SU-DHL-6 (cell line): ENCODE measurements around the gene TM4SF1.

Source experiments
- H2AFZ ChIP-seq: fragments of 200-600 bp; sonication (generic); 2 replicates; pipeline ENCODE4 v1.6.1; 2014; ENCODE audit warnings: low read depth, mild to moderate bottlenecking, moderate library complexity, mixed read lengths, antibody characterized with exemption, low read length; ENCODE audit not compliant: severe bottlenecking
- H3F3A ChIP-seq: fragments of 200-600 bp; shearing (Covaris generic); 2 replicates; pipeline ENCODE4 v1.6.0; 2016; ENCODE audit warnings: antibody characterized with exemption, mild to moderate bottlenecking; ENCODE audit not compliant: insufficient read depth
- H3K27ac ChIP-seq: fragments of 200-600 bp; sonication (generic); 2 replicates; pipeline ENCODE4 v1.5.1; 2016; ENCODE audit warnings: low read depth, mild to moderate bottlenecking, low read length, moderate library complexity, mixed read lengths
- H3K27me3 ChIP-seq: fragments of 200-600 bp; sonication (generic), shearing (Covaris generic); 2 replicates; pipeline ENCODE4 v1.6.0; 2014; ENCODE audit warnings: mild to moderate bottlenecking, low read length
- H3K36me3 ChIP-seq: fragments of 200-600 bp; sonication (generic); 2 replicates; pipeline ENCODE4 v1.6.1; 2014; ENCODE audit warnings: mild to moderate bottlenecking, low read length, mixed read lengths
- H3K4me2 ChIP-seq: fragments of 300-600, 200-600 bp; shearing (Covaris generic), sonication (generic); 2 replicates; pipeline ENCODE4 v1.6.0; 2014; ENCODE audit warnings: low read length, low read depth, mild to moderate bottlenecking; ENCODE audit not compliant: poor library complexity, severe bottlenecking
- H3K4me3 ChIP-seq: fragments of 200-600 bp; sonication (generic); 2 replicates; pipeline ENCODE4 v1.5.1; 2014; ENCODE audit warnings: antibody characterized with exemption, low read length, mild to moderate bottlenecking, mixed read lengths; ENCODE audit not compliant: insufficient read depth, poor library complexity, severe bottlenecking
- H3K79me2 ChIP-seq: fragments of 200-600 bp; sonication (generic); 2 replicates; pipeline ENCODE4 v1.6.1; 2014; ENCODE audit warnings: mild to moderate bottlenecking, low read length, moderate library complexity; ENCODE audit not compliant: insufficient read depth
- H3K9ac ChIP-seq: fragments of 200-600 bp; sonication (generic); 2 replicates; pipeline ENCODE4 v1.7.0; 2014; ENCODE audit warnings: mild to moderate bottlenecking, low read length
- H3K9me2 ChIP-seq: fragments of 200-600 bp; sonication (generic); replicated peaks from 2 replicates; pipeline ENCODE4 v1.6.1; 2014; ENCODE audit warnings: low read length; ENCODE audit not compliant: insufficient read depth
- H3K9me3 ChIP-seq: fragments of 200-600 bp; sonication (generic); 2 replicates; pipeline ENCODE4 v1.6.1; 2014; ENCODE audit warnings: low read length, mixed read lengths; ENCODE audit not compliant: insufficient read depth
- H4K20me1 ChIP-seq: fragments of 200-600 bp; sonication (generic); 2 replicates; pipeline ENCODE4 v1.6.1; 2014; ENCODE audit warnings: low read depth, mild to moderate bottlenecking, antibody characterized with exemption, low read length, moderate library complexity, mixed read lengths
- CTCF ChIP-seq: fragments of 200-600 bp; sonication (generic); IDR thresholded peaks from one replicate; pipeline ENCODE4 v1.5.1; 2017; ENCODE audit warnings: antibody characterized with exemption, mild to moderate bottlenecking, low read length, moderate library complexity; ENCODE audit not compliant: insufficient read depth, poor library complexity, severe bottlenecking
- EZH2phosphoT487 ChIP-seq: fragments of 200-600 bp; sonication (generic), shearing (Covaris generic); conservative IDR thresholded peaks from 2 replicates; pipeline ENCODE4 v1.6.1; 2018; ENCODE audit warnings: mild to moderate bottlenecking, antibody characterized with exemption, low read length, moderate library complexity, mixed read lengths

The TM4SF1 gene

GRCh38 chr3:149396476-149396875 lies 19.0 kb upstream of the TM4SF1 start:
- Histone ChIP-seq H3K27me3 (no peaks in the 10 kb centered on the region), H3K4me2 (no peak overlapping the region), H3K79me2 (no peaks in the 10 kb centered on the region), H3F3A (no peaks in the 10 kb centered on the region), H3K9me2 (no peaks in the 10 kb centered on the region), H3K36me3 (no peaks in the 10 kb centered on the region), H3K9ac (no peak overlapping the region), H3K4me3 (no peak overlapping the region), H3K9me3 (no peaks in the 10 kb centered on the region), H3K27ac (no peak overlapping the region), H4K20me1 (no peaks in the 10 kb centered on the region), H2AFZ (no peak overlapping the region)
- TF ChIP-seq CTCF (no peak), EZH2phosphoT487 (no peak)

- Histone ChIP-seq H4K20me1 (no peaks in the 10 kb centered on the region), H2AFZ (no peak overlapping the region), H3K9ac (no peak overlapping the region), H3K27ac (no peak overlapping the region), H3K9me2 (no peaks in the 10 kb centered on the region), H3K4me2 (no peak overlapping the region), H3K36me3 (no peaks in the 10 kb centered on the region), H3K27me3 (no peaks in the 10 kb centered on the region), H3F3A (no peaks in the 10 kb centered on the region), H3K4me3 (no peak overlapping the region), H3K79me2 (no peaks in the 10 kb centered on the region), H3K9me3 (no peaks in the 10 kb centered on the region)
- no peak for TF ChIP-seq EZH2phosphoT487
- TF ChIP-seq CTCF, result no peak
These were observed 17.9 kb upstream of the TM4SF1 start for GRCh38 chr3:149395107-149396089.

GRCh38 chr3:149393345-149394160 lies 16.1 kb upstream of the TM4SF1 start:
- H3K4me3 ChIP-seq, result no peak overlapping the region
- no peaks in the 10 kb centered on the region for H4K20me1 ChIP-seq
- H3K27ac ChIP-seq, result no peak overlapping the region
- H3K9me2 ChIP-seq, result no peaks in the 10 kb centered on the region
- TF ChIP-seq CTCF, result peak; percentile 59
- no peak for TF ChIP-seq EZH2phosphoT487
- H3K9me3 ChIP-seq, result no peaks in the 10 kb centered on the region
- no peak overlapping the region for H3K9ac ChIP-seq
- H3K79me2 ChIP-seq, result no peaks in the 10 kb centered on the region
- no peak overlapping the region for H3K4me2 ChIP-seq
- no peaks in the 10 kb centered on the region for H3K36me3 ChIP-seq
- no peaks in the 10 kb centered on the region for H3F3A ChIP-seq
- H2AFZ ChIP-seq, result no peak overlapping the region
- H3K27me3 ChIP-seq, result no peaks in the 10 kb centered on the region
